Superior temporal gyrus (tissue), 1 donor: Measurements from ENCODE around the gene PKN3.
"Not testable (repeated sequence)": the region's sequence is repeated elsewhere in the genome, so short reads cannot be mapped to it uniquely, and the experiment has no call there.

Source experiments
- DNase-seq: peaks from one replicate; pipeline ENCODE4 v3.0.0-alpha.2; 2016; ENCODE audit errors: extremely low spot score

The PKN3 gene

DNA sequence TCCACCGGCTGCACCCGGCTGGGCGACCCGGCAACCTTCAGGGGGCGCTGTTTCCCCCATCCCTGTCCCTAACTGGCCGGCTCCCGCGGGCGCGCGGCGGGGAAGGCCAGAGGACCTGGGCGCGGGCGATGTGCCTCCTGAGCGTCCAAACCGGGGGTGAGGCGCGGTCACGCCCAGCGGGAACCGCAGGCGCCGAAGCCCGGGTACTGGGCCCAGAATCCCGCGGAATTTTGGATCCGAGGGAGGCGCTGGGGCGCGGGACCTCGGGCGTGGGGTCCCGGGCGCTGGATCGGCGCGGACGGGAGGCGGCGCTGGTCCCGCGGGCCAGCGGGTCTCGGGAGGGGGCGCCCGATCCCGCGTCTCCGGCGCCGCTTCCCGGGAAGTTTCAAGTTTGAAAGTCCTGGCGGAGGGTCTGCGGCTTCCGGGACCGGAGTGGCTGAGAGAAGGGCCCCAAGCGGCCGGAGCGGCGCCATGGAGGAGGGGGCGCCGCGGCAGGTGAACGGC is at the start of gene PKN3:
Gene PKN3, plus strand, starts transcription at position 59 of the 504 bp plus-strand sequence. Its CDS starts 413 bp downstream, at position 472.
- peak; percentile 78 for DNase-seq

GRCh38 chr9:128653908-128654307 is 48.4 kb upstream of the PKN3 start:
- DNase-seq = no peak

GRCh38 chr9:128654481-128654880 is 47.8 kb upstream of the PKN3 start:
- no peak for DNase-seq

DNA sequence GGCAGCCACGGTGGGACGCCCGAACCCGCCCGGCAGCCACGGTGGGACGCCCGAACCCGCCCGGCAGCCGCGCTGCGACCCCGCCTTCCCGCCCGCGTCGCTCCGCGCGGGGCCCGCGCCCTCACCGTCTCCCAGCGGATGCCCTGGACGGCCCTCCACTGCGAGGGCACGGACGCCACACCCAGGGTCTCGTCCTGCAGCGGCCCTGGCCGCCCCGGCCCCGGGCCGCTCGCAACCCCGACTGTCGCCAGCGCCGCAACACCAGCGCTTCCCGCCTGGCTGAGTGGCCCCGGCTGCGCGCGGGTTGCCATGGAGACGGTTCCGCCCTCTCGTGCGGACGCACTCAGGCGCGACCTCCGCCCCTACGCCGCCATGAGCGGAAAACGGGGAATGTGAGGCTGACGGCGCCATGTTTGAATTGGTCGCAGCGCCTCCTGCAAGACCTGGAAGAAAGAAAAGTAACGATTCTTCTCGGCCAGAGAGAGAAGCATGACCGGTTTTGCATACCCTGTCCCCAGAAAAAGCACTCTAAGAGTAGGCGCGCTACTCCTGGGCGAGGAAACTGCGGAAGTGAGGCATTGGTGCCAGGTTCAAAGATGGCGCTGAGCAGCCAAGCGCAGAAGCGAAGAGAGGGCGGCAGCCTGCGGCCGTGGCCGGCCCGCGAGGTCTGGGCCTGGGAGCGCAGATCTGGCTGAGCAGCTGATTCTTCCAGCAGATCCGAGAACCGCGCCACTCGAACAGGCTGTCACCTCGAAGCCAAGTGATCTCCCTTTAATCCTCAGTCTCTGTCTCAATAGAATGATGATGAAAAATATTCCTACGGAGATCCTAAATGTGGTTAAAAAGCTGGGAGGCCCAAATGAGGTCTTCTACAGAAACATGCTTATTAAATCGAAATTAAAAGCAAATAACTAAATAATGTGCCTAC is 45.6 kb upstream of the PKN3 start, which contains the start of gene DYNC2I2:
Gene DYNC2I2, minus strand, starts transcription at position 432 of the 928 bp plus-strand sequence. Its CDS starts 121 bp downstream, at position 311.
- peak; percentile 95 for DNase-seq

DNA sequence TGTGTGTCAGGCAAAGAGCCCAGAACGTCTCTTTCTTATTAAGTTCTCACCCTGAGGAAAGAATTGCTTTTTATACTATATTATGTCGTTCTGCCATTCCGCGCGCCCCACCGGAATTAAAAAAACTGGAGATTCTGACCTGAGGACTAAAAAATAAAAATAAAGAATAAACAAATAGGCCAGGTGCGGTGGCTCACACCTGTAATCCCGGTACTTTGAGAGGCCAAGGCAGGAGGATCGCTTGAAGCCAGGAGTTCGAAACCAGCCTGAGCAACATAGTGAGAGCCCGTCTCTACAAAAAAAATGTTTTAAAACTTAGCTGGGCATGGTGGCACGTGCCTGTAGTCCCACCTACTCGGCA is 45.0 kb upstream of the PKN3 start:
- no peak for DNase-seq

DNA sequence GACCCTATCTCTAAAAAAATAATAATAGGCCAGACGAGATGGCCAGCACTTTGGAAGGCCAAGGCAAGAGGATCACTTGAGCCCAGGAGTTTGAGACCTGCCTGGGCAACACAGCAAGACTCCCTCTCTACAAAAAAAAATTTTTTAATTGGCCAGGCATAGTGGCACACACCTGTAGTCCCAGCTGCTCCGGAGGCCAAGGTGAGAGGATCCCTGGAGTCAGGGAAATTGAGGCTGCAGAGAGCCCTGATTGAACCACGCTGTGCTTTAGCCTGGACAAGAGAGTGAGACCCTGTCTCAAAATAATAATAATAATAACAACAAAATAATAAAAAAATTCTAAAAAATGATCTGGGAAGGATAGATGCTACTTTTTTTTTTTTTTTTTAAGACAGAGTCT is 44.5 kb upstream of the PKN3 start:
- no peak for DNase-seq

GRCh38 chr9:128666481-128666941 is 35.8 kb upstream of the PKN3 start:
- DNase-seq = not testable (repeated sequence)

DNA sequence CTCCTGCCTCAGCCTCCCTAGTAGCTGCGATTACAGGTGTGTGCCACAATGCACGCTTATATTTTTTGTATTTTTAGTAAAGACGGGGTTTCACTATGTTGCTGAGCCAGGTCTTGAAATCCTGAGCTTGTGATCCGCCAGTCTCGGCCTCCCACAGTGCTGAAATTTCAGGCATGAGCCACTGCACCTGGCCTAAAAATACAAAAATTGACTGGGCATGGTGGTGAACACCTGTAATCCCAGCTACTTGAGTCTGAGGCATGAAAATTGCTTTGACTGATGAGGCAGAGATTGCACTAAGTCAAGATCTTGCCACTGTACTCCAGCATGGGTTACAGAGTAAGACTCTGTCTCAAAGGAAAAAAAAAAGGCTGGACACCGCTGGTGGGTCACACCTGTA is 32.5 kb upstream of the PKN3 start:
- DNase-seq = no peak

DNA sequence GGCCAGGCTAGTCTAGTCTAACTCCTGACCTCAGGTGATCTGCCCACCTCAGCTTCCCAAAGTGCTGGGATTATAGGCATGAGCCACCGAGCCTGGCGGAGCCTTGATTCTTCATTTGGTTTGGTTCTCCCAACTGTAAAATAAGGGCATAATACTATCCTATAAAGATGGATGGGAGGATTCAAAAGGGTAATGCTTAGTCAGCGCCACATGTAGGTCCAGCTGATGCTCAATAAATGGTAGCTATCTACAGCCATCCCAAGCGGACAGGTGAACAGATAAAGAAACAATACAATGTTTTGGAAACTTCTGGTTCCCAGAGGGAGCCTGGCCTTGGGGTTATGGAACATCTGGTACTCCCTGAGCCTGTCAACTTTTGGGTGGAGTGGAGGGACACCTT is 26.9 kb upstream of the PKN3 start:
- DNase-seq = no peak

DNA sequence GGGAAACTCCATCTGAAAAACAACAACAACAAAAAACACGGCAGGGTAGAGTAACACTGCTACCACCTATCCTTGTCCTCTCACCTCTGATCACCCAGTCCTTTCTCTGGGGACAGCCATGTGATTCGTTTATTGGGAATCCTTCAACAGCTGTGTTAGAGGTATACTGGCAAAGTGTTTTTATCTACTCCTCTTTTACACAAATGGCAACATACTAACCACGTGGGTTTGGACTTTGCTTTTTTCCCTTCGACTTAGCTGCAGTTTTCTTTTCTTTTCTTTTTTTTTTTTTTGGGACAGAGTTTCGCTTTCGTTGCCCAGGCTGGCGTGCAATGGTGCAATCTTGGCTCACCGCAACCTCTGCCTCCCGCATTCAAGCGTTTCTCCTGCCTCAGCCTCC is 24.5 kb upstream of the PKN3 start:
- no peak for DNase-seq

- no peak for DNase-seq
Measured at GRCh38 chr9:128683340-128684064, 18.8 kb upstream of the PKN3 start.

DNA sequence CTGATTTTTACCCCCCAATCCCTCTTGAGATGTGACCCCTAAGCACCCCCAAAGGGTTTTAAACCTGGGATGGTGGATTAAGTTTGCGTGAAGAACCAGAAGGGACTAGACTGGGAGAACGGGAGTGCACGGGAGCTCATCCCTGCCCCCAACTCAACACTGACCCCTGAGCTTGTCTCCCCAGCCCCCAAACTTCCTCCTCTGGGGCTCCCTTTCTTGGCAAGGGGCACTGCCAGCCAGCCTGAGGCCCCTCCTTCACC is 18.3 kb upstream of the PKN3 start:
- no peak for DNase-seq

DNA sequence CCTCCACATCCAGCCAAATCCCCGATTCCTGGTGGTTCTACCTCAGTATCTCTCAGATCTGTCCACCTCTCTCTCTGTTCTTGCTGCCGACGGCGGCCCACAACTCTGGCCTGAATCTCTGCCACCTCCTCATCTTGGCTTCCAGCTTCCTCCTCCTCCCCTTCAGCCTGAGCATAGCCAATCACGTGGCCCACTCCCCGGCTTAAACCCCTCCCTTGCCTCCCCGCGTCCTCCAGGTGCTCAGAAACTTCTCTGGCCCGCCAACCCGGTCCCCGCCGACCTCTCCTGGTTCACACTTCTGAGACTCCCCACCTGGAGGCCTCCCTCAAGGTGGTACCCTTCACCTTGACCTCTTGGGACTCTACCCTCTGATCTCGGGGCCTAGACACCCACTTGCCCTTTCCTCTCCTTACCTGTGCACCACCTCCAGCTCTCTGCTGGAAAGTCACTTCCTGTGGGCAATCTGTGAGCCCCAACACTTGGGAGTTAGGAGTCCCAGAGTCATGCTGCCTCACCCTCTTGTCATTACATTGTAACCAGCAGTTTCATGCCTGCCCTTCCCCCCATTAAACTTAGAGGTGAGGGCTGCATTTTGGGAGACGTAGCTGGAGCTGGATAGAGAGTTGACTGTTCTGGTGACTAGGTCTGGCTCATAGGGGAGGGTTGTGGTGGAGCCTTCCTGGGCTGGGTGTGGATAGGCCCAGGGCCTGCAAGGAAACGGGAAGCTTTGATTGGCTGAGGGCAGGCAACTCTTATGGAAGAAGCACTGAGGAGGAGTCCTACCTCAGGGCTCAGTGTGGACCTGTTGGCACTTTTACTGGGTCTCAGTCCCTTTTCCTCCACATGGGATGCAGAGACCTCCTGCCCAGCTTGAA is 17.7 kb upstream of the PKN3 start:
- no peak for DNase-seq

- no peak for DNase-seq
Measured at GRCh38 chr9:128685636-128686489, 16.4 kb upstream of the PKN3 start.

GRCh38 chr9:128687453-128687852 is 14.8 kb upstream of the PKN3 start:
- DNase-seq = no peak

GRCh38 chr9:128688501-128689292 is 13.6 kb upstream of the PKN3 start, which contains the start of gene SET:
SET (plus strand) TSS chr9:128689222; CDS start chr9:128689583, 361 bp downstream.
- DNase-seq = peak; percentile 89

DNA sequence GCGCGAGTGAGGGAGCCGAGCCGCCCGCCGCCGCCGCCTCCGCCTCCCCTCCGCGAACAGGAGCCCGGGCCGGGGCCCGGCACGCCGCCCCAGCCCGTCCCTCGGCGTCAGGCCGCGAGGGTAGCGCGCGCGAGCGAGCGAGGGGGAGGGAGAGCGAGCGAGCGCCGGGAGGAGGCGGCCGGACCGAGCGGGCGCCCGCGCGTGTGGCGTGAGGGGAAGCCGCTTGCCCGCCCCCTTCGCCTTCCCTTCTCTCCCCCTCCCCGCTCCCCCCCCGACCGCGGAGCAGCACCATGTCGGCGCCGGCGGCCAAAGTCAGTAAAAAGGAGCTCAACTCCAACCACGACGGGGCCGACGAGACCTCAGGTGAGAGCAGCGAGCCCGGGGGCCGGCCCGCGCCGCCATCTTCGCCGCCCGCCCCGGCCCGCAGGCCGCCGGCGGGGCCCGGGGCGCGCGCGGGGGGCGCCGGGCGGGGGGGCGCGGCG is 13.0 kb upstream of the PKN3 start:
- DNase-seq = no peak

- DNase-seq = peak; percentile 24
Measured at GRCh38 chr9:128689820-128690683, 12.3 kb upstream of the PKN3 start.

DNA sequence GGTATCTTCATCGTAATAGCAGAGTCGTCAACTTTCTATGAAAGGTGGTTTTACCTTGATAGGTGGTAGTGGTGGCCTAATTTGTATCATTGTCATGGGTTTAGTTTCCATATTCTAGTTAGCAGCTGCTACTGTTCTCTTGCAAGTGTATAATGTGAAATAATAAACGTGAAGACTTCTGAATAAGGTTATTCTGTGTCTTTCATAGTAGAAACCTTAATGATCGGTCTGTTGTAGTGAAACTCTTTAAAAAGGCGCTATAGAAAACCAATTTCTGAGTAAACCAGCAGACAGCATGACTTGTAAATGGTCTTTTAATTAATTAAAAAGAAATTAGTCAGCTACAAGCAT is 11.6 kb upstream of the PKN3 start:
- DNase-seq = no peak
